Ishikawa (cell line): ENCODE measurements around the gene SCAF11.

Experiments
- CEBPB ChIP-seq: IDR thresholded peaks from 2 replicates; pipeline ENCODE4 v1.6.1; 2012
- CREB1 ChIP-seq: IDR thresholded peaks from 2 replicates; pipeline ENCODE4 v1.6.1; 2012; ENCODE audit warnings: low read depth
- EGR1 ChIP-seq: IDR thresholded peaks from 2 replicates; pipeline ENCODE4 v1.6.1; 2012
- EP300 ChIP-seq: IDR thresholded peaks from 2 replicates; pipeline ENCODE4 v1.6.1; 2012; ENCODE audit warnings: borderline replicate concordance
- FOXM1 ChIP-seq: IDR thresholded peaks from 2 replicates; pipeline ENCODE4 v1.6.1; 2012; ENCODE audit warnings: low read depth, borderline replicate concordance
- MAX ChIP-seq: IDR thresholded peaks from 2 replicates; pipeline ENCODE4 v1.6.1; 2012
- NFIC ChIP-seq: IDR thresholded peaks from 2 replicates; pipeline ENCODE4 v1.6.1; 2012
- RAD21 ChIP-seq: IDR thresholded peaks from 2 replicates; pipeline ENCODE4 v1.6.1; 2012; ENCODE audit warnings: low read depth
- REST ChIP-seq: IDR thresholded peaks from 2 replicates; pipeline ENCODE4 v1.6.1; 2012; ENCODE audit warnings: low read depth, mild to moderate bottlenecking
- TAF1 ChIP-seq: IDR thresholded peaks from 2 replicates; pipeline ENCODE4 v1.6.1; 2012; ENCODE audit warnings: low read depth, mild to moderate bottlenecking
- TCF12 ChIP-seq: IDR thresholded peaks from 2 replicates; pipeline ENCODE4 v1.6.1; 2012; ENCODE audit warnings: low read depth
- TEAD4 ChIP-seq: IDR thresholded peaks from 2 replicates; pipeline ENCODE4 v1.6.1; 2012
- USF1 ChIP-seq: IDR thresholded peaks from 2 replicates; pipeline ENCODE4 v1.6.1; 2012
- YY1 ChIP-seq: IDR thresholded peaks from 2 replicates; pipeline ENCODE4 v1.6.1; 2012; ENCODE audit warnings: low read depth
- ZBTB7A ChIP-seq: IDR thresholded peaks from 2 replicates; pipeline ENCODE4 v1.6.1; 2012; ENCODE audit warnings: low read depth

SCAF11 gene

GRCh38 chr12:45990468-45991283 lies at the start of gene SCAF11:
TSS of gene SCAF11 (minus strand) at chr12:45990574. CDS start at chr12:45964167, 26,407 bp downstream.
- peak; percentile 86 for TF ChIP-seq EGR1
- peak; percentile 94 for TF ChIP-seq CREB1
- TF ChIP-seq TAF1: peak; percentile 62
- TF ChIP-seq REST: no peak
- TF ChIP-seq CEBPB: no peak; the same call in 1 of the 2 replicates
- peak; percentile 97 for TF ChIP-seq RAD21
- TF ChIP-seq YY1: peak; percentile 67
- TF ChIP-seq MAX: peak; percentile 98
- no peak; the same call in none of the 2 replicates for TF ChIP-seq NFIC
- peak; percentile 72 for TF ChIP-seq TEAD4
- TF ChIP-seq FOXM1: no peak
- TF ChIP-seq USF1: peak; percentile 95
- 0 out of 2 replicates have a peak, but pooled peaks have one; percentile 68 for TF ChIP-seq ZBTB7A
- TF ChIP-seq EP300: peak; percentile 30; the same call in 1 of the 2 replicates
- peak; percentile 67; the same call in 1 of the 2 replicates for TF ChIP-seq TCF12

GRCh38 chr12:46027172-46027571 lies 36.8 kb upstream of the SCAF11 start:
- TF ChIP-seq USF1 (no peak), NFIC (no peak), CREB1 (no peak), CEBPB (no peak), ZBTB7A (no peak), TAF1 (no peak), MAX (no peak), TEAD4 (no peak), EP300 (no peak), YY1 (no peak), TCF12 (no peak), REST (no peak), EGR1 (no peak), RAD21 (no peak), FOXM1 (no peak)

GRCh38 chr12:46024099-46024498 lies 33.7 kb upstream of the SCAF11 start:
- no peak for TF ChIP-seq USF1
- no peak for TF ChIP-seq TAF1
- TF ChIP-seq ZBTB7A: no peak
- no peak for TF ChIP-seq FOXM1
- TF ChIP-seq REST: no peak
- no peak for TF ChIP-seq CREB1
- no peak for TF ChIP-seq MAX
- TF ChIP-seq NFIC: no peak
- no peak for TF ChIP-seq CEBPB
- TF ChIP-seq EGR1: no peak
- TF ChIP-seq YY1: no peak
- no peak for TF ChIP-seq EP300
- no peak for TF ChIP-seq RAD21
- TF ChIP-seq TCF12: no peak
- no peak for TF ChIP-seq TEAD4
